ENCODE results near the gene ACAP1. TPM values are rescaled to one million over a fixed set of nuclear protein-coding genes. Genes with fewer than 3 reads are reported as not detected.

The ACAP1 gene
- total and polyA plus RNA-seq, 9 of the 15 experiments (the other 6 are each of a cell fraction or from before 2014, with no cell fraction given): 0.15 to 8.5 (median 2.4) TPM

DNA sequence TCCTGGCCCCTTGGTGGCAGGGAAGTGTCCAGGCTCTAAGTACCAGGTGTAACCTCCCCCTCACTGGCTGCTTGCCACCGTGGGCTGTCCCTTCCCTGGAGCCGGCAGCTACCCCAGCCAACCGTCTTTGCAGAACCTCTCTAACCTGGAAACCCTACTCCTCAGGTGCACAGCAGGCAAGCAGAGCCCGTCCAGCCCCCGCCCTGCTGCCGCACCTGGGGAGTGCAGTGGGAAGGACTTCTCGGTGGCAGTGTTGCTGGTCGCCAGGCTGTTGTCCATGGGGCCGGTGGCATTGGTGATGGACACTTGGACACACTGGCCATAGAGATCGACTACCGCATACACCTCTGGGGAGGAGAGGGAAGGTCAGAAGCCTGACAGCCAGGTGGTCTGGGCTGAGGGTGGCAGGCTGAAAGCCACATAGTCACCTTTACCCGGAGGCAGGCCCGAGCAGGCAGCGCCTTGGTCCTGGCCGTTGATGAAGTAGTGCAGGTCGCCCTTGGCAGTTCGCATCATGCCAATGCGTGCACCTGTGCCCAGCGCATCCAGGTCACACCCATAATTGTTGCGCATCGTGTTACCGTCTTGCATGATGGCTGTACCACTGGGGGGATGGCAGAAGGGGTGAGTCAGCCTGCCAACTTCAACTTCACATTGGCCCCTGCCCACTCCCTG, 13.7 kb upstream of the ACAP1 start (continued):
- TF ChIP-seq, protein P1, sequence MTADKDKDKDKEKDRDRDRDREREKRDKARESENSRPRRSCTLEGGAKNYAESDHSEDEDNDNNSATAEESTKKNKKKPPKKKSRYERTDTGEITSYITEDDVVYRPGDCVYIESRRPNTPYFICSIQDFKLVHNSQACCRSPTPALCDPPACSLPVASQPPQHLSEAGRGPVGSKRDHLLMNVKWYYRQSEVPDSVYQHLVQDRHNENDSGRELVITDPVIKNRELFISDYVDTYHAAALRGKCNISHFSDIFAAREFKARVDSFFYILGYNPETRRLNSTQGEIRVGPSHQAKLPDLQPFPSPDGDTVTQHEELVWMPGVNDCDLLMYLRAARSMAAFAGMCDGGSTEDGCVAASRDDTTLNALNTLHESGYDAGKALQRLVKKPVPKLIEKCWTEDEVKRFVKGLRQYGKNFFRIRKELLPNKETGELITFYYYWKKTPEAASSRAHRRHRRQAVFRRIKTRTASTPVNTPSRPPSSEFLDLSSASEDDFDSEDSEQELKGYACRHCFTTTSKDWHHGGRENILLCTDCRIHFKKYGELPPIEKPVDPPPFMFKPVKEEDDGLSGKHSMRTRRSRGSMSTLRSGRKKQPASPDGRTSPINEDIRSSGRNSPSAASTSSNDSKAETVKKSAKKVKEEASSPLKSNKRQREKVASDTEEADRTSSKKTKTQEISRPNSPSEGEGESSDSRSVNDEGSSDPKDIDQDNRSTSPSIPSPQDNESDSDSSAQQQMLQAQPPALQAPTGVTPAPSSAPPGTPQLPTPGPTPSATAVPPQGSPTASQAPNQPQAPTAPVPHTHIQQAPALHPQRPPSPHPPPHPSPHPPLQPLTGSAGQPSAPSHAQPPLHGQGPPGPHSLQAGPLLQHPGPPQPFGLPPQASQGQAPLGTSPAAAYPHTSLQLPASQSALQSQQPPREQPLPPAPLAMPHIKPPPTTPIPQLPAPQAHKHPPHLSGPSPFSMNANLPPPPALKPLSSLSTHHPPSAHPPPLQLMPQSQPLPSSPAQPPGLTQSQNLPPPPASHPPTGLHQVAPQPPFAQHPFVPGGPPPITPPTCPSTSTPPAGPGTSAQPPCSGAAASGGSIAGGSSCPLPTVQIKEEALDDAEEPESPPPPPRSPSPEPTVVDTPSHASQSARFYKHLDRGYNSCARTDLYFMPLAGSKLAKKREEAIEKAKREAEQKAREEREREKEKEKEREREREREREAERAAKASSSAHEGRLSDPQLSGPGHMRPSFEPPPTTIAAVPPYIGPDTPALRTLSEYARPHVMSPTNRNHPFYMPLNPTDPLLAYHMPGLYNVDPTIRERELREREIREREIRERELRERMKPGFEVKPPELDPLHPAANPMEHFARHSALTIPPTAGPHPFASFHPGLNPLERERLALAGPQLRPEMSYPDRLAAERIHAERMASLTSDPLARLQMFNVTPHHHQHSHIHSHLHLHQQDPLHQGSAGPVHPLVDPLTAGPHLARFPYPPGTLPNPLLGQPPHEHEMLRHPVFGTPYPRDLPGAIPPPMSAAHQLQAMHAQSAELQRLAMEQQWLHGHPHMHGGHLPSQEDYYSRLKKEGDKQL (CRISPR knock-in tag; IDR thresholded peaks at IDR 0.05; ENCODE audit: borderline replicate concordance): no peak
- TF ChIP-seq, protein P2, sequence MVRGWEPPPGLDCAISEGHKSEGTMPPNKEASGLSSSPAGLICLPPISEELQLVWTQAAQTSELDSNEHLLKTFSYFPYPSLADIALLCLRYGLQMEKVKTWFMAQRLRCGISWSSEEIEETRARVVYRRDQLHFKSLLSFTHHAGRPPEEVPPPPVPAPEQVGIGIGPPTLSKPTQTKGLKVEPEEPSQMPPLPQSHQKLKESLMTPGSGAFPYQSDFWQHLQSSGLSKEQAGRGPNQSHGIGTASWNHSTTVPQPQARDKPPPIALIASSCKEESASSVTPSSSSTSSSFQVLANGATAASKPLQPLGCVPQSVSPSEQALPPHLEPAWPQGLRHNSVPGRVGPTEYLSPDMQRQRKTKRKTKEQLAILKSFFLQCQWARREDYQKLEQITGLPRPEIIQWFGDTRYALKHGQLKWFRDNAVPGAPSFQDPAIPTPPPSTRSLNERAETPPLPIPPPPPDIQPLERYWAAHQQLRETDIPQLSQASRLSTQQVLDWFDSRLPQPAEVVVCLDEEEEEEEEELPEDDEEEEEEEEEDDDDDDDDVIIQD (CRISPR knock-in tag; IDR thresholded peaks at IDR 0.05): no peak

All from K562 (cell line).